Measurements from ENCODE around the gene ILRUN. TPM values are rescaled to one million over a fixed set of nuclear protein-coding genes. Genes with fewer than 3 reads are reported as not detected.
"Not testable (repeated sequence)": the region's sequence is repeated elsewhere in the genome, so short reads cannot be mapped to it uniquely, and the experiment has no call there.

ILRUN gene
- total RNA-seq, 4 donors from 2014 or later, result 34.8 to 81.0 (median 52.9) TPM

DNA sequence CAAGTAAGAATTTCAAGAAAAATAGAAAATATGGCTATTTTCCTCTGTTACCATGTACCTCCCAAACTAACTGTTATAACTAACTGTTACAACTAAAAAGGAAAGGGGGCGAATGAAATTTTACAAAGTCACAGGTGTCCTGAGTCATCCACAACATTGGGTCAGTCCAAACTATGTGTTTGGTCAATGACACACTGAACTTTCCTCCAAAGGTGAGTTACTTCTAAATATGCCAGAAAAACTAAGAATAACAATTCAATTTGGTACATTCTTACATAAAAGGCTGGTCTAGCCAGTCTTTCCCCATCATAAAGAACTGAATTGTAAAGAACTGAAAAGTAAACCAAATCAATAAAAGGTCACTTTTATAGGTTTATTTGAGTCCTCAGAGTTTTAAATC lies 44.3 kb downstream of the ILRUN start:
- TF ChIP-seq EP300 (IDR thresholded peaks at IDR 0.05; ENCODE audit: low read depth) (no peak), POLR2AphosphoS5 (IDR thresholded peaks at IDR 0.05) (no peak), POLR2A (IDR thresholded peaks at IDR 0.05) (no peak)
- 83 to 100% methylated on average over 1 of the region's 1 CpG for WGBS, 2 donors (ENCODE audit: low coverage in 1 of 2)
- H3K36me3 ChIP-seq, result no peaks in the 10 kb centered on the region
- no peak for DNase-seq
- no peaks in the 10 kb centered on the region for H3K9me3 ChIP-seq
- peaks cover 14 to 23% (median 15%) of the 10 kb centered on the region in 4 donors for H3K4me1 ChIP-seq
- H3K4me3 ChIP-seq, result no peak overlapping the region
- in situ Hi-C loops (cut with MboI; ENCODE audit: low pct_ligation_motif_present in 1 of 4, low pct_unique_long_range_greater_than_20kb in 1 of 4, low sequenced_read_pairs in 3 of 4), result no loop called here
- no peaks in the 10 kb centered on the region for H3K27me3 ChIP-seq
- intact Hi-C loops (cut with DNase I; ENCODE audit: low total_unique reads), result no loop called here
- H3K27ac ChIP-seq, result no peak overlapping the region

DNA sequence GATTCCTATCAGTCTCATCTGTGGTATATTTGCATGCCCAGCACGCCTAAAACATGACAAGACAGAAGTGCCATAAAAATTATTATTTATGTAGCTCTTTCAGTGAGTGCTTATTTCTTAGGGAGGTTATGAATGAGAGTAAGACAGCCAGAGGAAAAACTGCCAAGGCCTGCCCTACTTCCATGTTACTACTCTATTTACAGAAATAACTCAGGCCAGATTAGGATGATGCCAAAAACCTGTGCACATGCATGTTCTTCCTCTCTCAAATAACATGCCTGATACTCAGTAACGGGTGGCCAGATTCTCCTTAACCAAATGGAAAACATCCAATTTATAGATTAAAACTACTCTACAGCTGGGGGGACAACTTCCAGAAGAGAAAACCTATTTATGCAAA lies 45.7 kb downstream of the ILRUN start:
- no peak for DNase-seq
- H3K4me1 ChIP-seq, result peaks cover 2 to 8% (median 4%) of the 10 kb centered on the region in 4 donors
- H3K4me3 ChIP-seq, result no peak overlapping the region
- no peaks in the 10 kb centered on the region for H3K9me3 ChIP-seq
- TF ChIP-seq POLR2AphosphoS5 (IDR thresholded peaks at IDR 0.05), result no peak
- TF ChIP-seq, protein P1, sequence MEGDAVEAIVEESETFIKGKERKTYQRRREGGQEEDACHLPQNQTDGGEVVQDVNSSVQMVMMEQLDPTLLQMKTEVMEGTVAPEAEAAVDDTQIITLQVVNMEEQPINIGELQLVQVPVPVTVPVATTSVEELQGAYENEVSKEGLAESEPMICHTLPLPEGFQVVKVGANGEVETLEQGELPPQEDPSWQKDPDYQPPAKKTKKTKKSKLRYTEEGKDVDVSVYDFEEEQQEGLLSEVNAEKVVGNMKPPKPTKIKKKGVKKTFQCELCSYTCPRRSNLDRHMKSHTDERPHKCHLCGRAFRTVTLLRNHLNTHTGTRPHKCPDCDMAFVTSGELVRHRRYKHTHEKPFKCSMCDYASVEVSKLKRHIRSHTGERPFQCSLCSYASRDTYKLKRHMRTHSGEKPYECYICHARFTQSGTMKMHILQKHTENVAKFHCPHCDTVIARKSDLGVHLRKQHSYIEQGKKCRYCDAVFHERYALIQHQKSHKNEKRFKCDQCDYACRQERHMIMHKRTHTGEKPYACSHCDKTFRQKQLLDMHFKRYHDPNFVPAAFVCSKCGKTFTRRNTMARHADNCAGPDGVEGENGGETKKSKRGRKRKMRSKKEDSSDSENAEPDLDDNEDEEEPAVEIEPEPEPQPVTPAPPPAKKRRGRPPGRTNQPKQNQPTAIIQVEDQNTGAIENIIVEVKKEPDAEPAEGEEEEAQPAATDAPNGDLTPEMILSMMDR (IDR thresholded peaks at IDR 0.05), result no peak
- no peak for TF ChIP-seq EP300 (IDR thresholded peaks at IDR 0.05; ENCODE audit: low read depth)
- no peak for TF ChIP-seq POLR2A (IDR thresholded peaks at IDR 0.05)
- H3K27ac ChIP-seq, result no peak overlapping the region
- 71 to 80% methylated on average over 1 to 2 of the region's 2 CpGs for WGBS, 2 donors (ENCODE audit: low coverage in 1 of 2)
- H3K36me3 ChIP-seq, result no peaks in the 10 kb centered on the region
- in situ Hi-C loops (cut with MboI; ENCODE audit: low pct_ligation_motif_present in 1 of 4, low pct_unique_long_range_greater_than_20kb in 1 of 4, low sequenced_read_pairs in 3 of 4) (no loop called here), intact Hi-C loops (cut with DNase I; ENCODE audit: low total_unique reads) (no loop called here)
- H3K27me3 ChIP-seq, result no peaks in the 10 kb centered on the region

DNA sequence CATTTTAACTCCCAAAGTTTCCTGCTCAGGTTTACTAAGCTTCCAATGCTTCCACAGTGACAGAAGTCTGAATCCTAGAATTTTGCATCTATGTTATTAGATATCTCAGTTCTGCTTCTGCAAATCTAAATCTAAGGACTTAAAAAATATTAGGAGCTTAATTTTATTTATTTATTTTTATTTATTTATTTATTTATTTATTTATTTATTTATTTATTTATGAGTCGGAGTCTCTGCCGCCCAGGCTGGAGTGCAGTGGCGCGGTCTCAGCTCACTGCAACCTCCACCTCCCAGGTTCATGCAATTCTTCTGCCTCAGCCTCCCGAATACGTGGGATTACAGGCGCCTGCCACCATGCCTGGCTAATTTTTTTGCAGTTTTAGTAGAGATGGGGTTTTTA lies 46.3 kb downstream of the ILRUN start:
- 91 to 100% methylated on average over 7 of the region's 7 CpGs for WGBS, 2 donors (ENCODE audit: low coverage in 1 of 2)
- in situ Hi-C loops (cut with MboI; ENCODE audit: low pct_ligation_motif_present in 1 of 4, low pct_unique_long_range_greater_than_20kb in 1 of 4, low sequenced_read_pairs in 3 of 4); DNase-seq; H3K9me3 ChIP-seq; H3K4me3 ChIP-seq; H3K36me3 ChIP-seq; intact Hi-C loops (cut with DNase I; ENCODE audit: low total_unique reads); H3K27ac ChIP-seq; H3K4me1 ChIP-seq; H3K27me3 ChIP-seq: not testable (repeated sequence)

DNA sequence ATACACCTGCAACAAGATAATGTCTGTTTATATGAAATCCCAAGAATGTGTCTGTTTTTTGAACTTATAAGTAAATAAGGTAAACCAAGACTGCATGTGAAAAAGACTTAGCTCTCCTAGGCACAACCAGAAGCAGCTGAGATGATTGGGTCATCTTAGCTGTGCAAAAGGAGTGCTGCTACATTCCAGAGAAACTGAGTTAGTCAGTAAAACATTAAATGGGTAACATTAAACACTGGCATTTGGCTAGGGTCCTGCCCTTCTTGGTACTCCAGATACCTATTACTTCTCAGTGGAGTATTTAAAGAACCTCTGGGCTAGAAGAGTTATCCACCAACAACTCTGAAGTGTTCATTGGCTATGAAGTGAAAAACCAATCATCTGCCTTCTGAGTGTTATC lies 47.8 kb downstream of the ILRUN start:
- in situ Hi-C loops (cut with MboI; ENCODE audit: low pct_ligation_motif_present in 1 of 4, low pct_unique_long_range_greater_than_20kb in 1 of 4, low sequenced_read_pairs in 3 of 4), result no loop called here
- no peaks in the 10 kb centered on the region for H3K27me3 ChIP-seq

More for the DNA sequence above, 47.8 kb downstream of the ILRUN start:
- H3K4me1 ChIP-seq, result no peaks in the 10 kb centered on the region
- no peak for DNase-seq
- H3K27ac ChIP-seq, result no peak overlapping the region
- no peaks in the 10 kb centered on the region for H3K36me3 ChIP-seq
- H3K9me3 ChIP-seq, result no peaks in the 10 kb centered on the region
- H3K4me3 ChIP-seq, result no peak overlapping the region
- TF ChIP-seq POLR2AphosphoS5 (IDR thresholded peaks at IDR 0.05), result no peak
- no peak for TF ChIP-seq EP300 (IDR thresholded peaks at IDR 0.05; ENCODE audit: low read depth)
- TF ChIP-seq, protein P1 (IDR thresholded peaks at IDR 0.05), result no peak
- no peak for TF ChIP-seq POLR2A (IDR thresholded peaks at IDR 0.05)
- intact Hi-C loops (cut with DNase I; ENCODE audit: low total_unique reads), result no loop called here

Small RNA genes lying within 50 kb of the gene (small RNA-seq; reads per million reads assigned to genes)
- 0 reads per million in 4 donors for gene RN7SL200P

Other genes with a start within 250 kb of the ILRUN start
- gene PACSIN1, start 230.7 kb downstream of the ILRUN start, total RNA-seq, result 1 to 10 TPM in 1 of 4 donors, under 1 TPM in 1, not detected in 2; 0.27 to 1.9 TPM
- 10 to 100 TPM in 3 of 4 donors, 1 to 10 TPM in 1; 9.0 to 57.3 (median 31.5) TPM for gene SPDEF, start 140.4 kb downstream of the ILRUN start, total RNA-seq
- gene SNRPC, start 60.7 kb upstream of the ILRUN start, total RNA-seq, result 100 to 1,000 TPM in 1 of 4 donors, 10 to 100 TPM in 3; 33.3 to 169 (median 39.4) TPM
- 10 to 100 TPM in 2 of 4 donors, 1 to 10 TPM in 2; 7.4 to 13.1 (median 9.9) TPM for gene BLTP3A, start 95.3 kb upstream of the ILRUN start, total RNA-seq
- gene TAF11, start 191.3 kb upstream of the ILRUN start, total RNA-seq, result 10 to 100 TPM in 2 of 4 donors, 1 to 10 TPM in 2; 6.4 to 35.1 (median 19.9) TPM
- gene ANKS1A, start 192.5 kb upstream of the ILRUN start, total RNA-seq, result 10 to 100 TPM; 37.5 to 44.0 (median 38.9) TPM

Measured in transverse colon (tissue), 4 donors.